Stimulated activated CD4-positive, alpha-beta T cell treated with anti-CD3 and anti-CD28 coated beads, Interleukin-4, amount 100 ng/mL, for 4 hours (primary cell): ENCODE data around the gene EIF2AK2.

Experiments
- DNase-seq, 2 experiments: peaks; one replicate each; pipeline ENCODE4 v3.0.0-alpha.2; 2020

The EIF2AK2 gene

DNA sequence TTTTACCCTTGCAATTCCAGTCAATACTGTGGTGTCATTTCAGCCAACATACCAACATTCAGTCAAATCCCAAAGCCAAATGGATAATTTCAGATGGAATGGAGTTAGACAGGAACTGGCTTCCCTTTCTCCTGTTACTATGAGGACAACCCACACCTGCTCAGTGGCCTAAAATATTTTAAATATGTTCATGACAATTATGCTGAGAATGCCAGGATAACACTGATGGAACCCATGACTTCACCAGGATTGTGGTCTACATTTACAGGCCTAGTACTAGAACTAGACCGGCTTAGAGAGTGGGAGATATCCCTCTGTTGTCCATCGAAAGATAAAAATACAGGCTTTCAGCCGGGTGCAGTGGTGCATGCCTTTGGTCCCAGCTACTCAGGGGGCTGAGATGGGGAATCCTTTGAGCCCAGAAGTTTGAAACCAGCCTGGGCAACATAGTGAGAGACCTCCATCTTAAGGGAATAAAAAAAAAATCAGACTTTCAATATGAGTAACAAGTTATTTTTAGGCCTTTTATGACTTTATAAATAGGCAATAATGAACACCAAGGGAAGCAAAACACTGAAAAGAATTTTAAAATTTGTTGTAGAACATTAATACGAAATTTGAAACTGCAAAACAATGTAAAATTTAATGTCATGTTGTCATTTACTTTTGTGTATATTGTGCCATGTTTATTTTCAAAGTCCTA lies 58.2 kb downstream of the EIF2AK2 start:
- DNase-seq = no peak

GRCh38 chr2:37096568-37096967 lies 60.2 kb downstream of the EIF2AK2 start:
- no peak for DNase-seq

DNA sequence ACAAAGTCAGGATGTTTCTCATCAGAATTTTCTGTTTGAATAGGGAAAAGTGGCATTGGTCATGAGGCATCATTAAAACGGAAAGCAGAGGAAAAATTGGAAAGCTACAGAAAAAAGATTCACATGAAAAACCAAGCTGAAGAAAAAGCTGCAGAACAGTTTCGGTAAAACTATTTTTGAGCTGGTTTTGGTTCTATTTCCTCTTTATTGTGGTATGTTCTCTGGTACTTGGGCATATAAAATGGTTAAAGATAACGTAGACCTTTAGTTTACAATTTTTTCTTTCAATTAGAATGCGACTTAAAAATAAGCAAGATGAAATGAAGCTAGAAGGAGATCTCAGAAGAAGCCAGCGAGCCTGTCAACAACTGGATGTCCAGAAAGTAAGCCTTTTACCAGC lies 64.9 kb downstream of the EIF2AK2 start:
- no peak for DNase-seq

- no peak for DNase-seq
These were observed 66.7 kb downstream of the EIF2AK2 start for GRCh38 chr2:37090019-37090477.

DNA sequence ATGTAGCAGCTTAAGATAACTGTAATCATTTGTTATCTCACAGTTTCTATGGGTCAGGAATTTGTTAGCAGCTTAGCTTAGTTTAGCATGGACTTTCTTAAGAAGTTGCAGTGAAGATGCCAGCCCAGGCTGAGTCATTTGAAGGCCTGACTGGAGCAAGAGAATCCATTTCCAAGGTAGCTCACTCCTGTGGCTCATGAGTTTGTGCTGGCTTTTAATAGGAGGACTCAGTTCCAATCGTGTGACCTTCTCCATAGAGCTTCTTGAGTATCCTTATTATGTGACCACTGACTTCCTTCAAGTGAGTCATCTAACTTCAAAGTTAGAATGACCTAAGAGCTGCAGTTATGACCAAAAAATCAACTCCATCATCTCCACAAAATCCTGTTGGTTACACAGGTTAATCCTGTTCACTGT lies 71.0 kb downstream of the EIF2AK2 start:
- DNase-seq = no peak

GRCh38 chr2:37084797-37085196 lies 72.0 kb downstream of the EIF2AK2 start:
- no peak for DNase-seq

DNA sequence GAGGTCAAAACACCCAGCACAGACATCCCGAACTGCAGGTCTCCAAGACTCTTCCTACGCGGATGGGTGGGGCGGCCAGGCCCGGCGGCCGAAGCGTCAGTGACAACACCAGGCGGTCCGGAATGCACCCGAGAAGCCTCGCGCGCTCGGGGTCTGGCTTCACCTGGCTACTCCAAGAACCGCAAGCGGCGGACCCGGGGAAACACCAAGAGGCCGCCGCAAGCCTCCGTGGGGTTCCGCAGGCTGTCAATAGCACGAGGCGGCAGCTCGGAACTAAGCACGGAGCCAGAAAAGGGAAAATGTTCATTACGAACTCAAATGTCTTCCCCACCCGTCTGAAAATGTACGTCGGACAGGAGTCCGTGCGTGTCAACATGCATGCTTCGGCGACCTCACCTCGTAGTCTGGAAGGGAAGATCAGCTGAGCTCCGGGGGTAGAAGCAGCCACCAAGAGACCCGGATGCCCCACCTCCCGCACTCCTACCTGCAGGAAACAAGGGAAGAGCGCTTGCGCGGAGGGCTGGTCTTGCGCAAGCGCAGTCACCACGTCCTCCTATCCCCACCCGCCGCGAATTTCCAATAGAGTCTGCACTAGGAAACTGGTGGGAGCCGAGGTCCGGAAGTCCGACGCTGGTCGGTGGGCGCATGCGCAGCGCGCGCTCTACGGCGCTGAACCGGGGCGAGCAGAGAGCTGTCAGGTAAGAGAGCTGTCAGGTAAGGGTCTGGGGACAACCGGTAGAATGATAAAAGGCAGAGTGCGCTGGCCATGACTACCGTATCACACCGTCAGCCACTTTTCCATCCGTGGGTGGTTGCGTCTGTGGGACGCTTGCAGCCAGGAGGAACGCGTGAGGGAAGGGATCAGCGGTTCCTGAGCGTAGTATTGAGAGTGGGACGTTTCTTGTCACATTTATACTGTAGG lies 72.6 kb downstream of the EIF2AK2 start, which contains the start of the genes GPATCH11 and HEATR5B:
Gene GPATCH11, plus strand, starts transcription at position 646 of the 922 bp plus-strand sequence. CDS start 3,864 bp downstream, outside the sequence.
Gene HEATR5B, minus strand, starts transcription at position 500 of the 922 bp plus-strand sequence. CDS start 958 bp downstream, outside the sequence.
- peak; percentile 88 to 92 for DNase-seq

DNA sequence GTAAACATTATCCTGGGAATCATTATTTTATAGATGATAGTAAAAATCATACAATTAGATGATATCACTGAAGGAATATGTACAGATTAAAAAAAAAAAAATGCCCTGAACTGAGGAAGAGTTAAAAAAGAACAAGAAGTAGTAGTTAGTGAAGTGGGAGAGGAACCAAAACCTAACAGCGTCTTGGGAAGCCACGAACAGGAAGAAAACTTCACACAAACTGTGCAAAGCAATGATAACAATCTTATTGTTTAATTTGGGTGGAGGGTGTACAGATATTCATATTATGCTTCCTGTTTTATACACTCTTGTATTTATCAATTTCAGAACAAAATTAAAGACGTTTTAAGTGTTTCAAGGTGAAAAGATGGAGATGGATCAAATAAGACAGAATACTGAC lies 76.1 kb downstream of the EIF2AK2 start:
- DNase-seq = no peak

- DNase-seq = no peak
These were observed 76.5 kb downstream of the EIF2AK2 start for GRCh38 chr2:37080266-37080665.

DNA sequence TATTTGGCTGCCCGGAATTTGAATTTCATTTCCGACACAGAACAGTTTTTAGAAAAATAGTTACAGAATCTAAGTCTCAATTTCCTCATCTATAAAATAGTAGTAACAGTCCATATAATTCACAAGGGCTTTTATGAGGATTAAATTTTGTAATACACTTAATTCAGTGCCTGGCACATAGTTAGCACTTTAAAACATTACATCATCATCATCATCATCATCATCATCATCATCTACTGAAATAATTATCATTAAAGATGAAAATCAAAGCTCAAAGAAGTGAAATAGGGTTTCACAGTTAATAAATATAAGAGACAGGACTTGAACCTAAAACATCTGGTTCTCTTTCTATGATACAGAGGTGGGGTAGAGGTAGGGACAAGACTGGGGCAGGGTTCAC lies 85.8 kb downstream of the EIF2AK2 start:
- DNase-seq = no peak

GRCh38 chr2:37068686-37069085 lies 88.1 kb downstream of the EIF2AK2 start:
- DNase-seq = no peak

DNA sequence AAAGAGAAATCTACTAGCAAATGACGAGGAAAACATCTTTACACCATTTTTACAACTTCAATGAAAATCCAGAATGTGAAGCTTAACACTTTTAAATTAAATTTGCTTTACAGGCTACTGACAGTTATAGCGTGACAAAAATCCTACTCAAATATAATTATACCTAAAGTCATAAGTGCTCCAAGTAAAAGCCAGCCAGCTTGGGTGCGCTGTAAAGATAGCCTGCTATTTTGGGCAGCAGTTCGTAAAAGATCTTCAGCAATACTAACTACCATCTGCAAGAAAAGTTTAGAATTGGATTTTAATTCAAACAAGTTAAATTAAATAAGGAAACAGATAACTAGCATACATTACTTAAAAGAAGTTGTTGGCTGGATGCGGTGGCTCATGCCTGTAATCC lies 95.0 kb downstream of the EIF2AK2 start:
- DNase-seq = no peak

GRCh38 chr2:37061013-37061711 lies 95.6 kb downstream of the EIF2AK2 start:
- no peak for DNase-seq

GRCh38 chr2:37060446-37060845 lies 96.3 kb downstream of the EIF2AK2 start:
- no peak for DNase-seq

- no peak for DNase-seq
These were observed 96.9 kb downstream of the EIF2AK2 start for GRCh38 chr2:37059841-37060240.

DNA sequence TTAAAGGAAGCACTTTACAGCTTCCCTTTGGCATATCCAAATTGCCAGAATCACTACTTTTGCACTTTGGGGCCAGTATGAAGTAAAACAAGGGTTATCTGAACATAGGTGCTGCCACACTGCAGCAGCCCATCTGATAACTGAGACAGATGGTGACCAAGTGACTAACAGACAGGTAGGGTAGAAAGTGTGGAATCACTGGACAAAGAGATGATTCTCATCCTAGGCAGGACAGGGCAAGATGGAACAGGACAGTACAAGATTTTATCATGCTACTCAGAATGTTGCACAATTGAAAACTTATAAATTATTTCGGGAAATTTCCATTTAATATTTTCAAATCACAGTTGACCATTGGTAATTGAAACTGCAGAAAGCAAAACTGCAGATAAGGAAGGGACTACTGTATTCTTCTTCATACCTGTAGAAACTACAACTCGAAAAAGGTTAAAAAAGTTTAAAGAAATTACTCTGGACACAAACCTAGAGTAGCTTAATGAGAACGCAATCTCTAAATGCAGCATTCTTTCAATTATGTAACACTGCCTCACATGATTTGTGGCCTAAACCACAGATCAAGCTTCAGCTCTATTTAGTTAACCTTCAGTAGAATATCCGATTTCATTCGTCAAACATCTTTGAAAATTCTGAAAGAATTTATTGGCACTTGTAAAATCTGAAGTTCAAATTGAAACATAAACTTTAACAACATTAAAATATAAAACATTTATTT lies 104.0 kb downstream of the EIF2AK2 start:
- DNase-seq = no peak
